ENCODE measurements around the gene ANKRD18A. TPM values are rescaled to one million over a fixed set of nuclear protein-coding genes. Genes with fewer than 3 reads are reported as not detected.

ANKRD18A gene
- total RNA-seq, 4 donors from 2014 or later: 1.8 TPM; not detected in 3

- intact Hi-C loops (cut with DNase I; ENCODE audit: low total_unique reads): no loop called here
- Histone ChIP-seq H3K27me3 (no peaks in the 10 kb centered on the region), H3K36me3 (no peaks in the 10 kb centered on the region), H3K4me3 (no peak overlapping the region), H3K27ac (no peak overlapping the region), H3K4me1 (no peaks in the 10 kb centered on the region), H3K9me3 (peaks cover 0 to 4% of the 10 kb centered on the region in 2 donors)
- no peak for DNase-seq
- TF ChIP-seq POLR2A (IDR thresholded peaks at IDR 0.05) (no peak), CTCF (IDR thresholded peaks at IDR 0.05) (no peak)
Observed at GRCh38 chr9:38629511-38629910, 9.1 kb upstream of the ANKRD18A start.

GRCh38 chr9:38626006-38626405, 5.6 kb upstream of the ANKRD18A start:
- H3K27me3 ChIP-seq: peaks cover 0 to 25% of the 10 kb centered on the region in 2 donors
- TF ChIP-seq POLR2A (IDR thresholded peaks at IDR 0.05) (no peak), CTCF (IDR thresholded peaks at IDR 0.05) (no peak)
- H3K9me3 ChIP-seq: peaks cover 0 to 4% of the 10 kb centered on the region in 2 donors
- H3K4me1 ChIP-seq: peaks cover 0 to 12% of the 10 kb centered on the region in 2 donors
- no peaks in the 10 kb centered on the region for H3K36me3 ChIP-seq
- intact Hi-C loops (cut with DNase I; ENCODE audit: low total_unique reads): no loop called here
- H3K27ac ChIP-seq: no peak overlapping the region
- no peak overlapping the region for H3K4me3 ChIP-seq
- no peak for DNase-seq

- Histone ChIP-seq H3K4me1 (peaks cover 0 to 25% of the 10 kb centered on the region in 2 donors), H3K27me3 (peaks cover 0 to 52% of the 10 kb centered on the region in 2 donors), H3K4me3 (no peak overlapping the region), H3K36me3 (no peaks in the 10 kb centered on the region), H3K27ac (no peak overlapping the region), H3K9me3 (peaks cover 0 to 4% of the 10 kb centered on the region in 2 donors)
- intact Hi-C loops (cut with DNase I; ENCODE audit: low total_unique reads): no loop called here
- TF ChIP-seq POLR2A (IDR thresholded peaks at IDR 0.05) (no peak), CTCF (IDR thresholded peaks at IDR 0.05) (no peak)
- DNase-seq: no peak
Observed at GRCh38 chr9:38622951-38623350, 2.6 kb upstream of the ANKRD18A start.

GRCh38 chr9:38622288-38622674, 1.9 kb upstream of the ANKRD18A start:
- Histone ChIP-seq H3K36me3 (no peaks in the 10 kb centered on the region), H3K27ac (no peak overlapping the region), H3K27me3 (peaks cover 0 to 52% of the 10 kb centered on the region in 2 donors), H3K9me3 (peaks cover 0 to 4% of the 10 kb centered on the region in 2 donors), H3K4me1 (peaks cover 0 to 25% of the 10 kb centered on the region in 2 donors), H3K4me3 (no peak overlapping the region)
- TF ChIP-seq CTCF (IDR thresholded peaks at IDR 0.05) (no peak), POLR2A (IDR thresholded peaks at IDR 0.05) (no peak)
- intact Hi-C loops (cut with DNase I; ENCODE audit: low total_unique reads): no loop called here
- no peak for DNase-seq

- Histone ChIP-seq H3K9me3 (peaks cover 0 to 4% of the 10 kb centered on the region in 2 donors), H3K27me3 (peaks cover 0 to 52% of the 10 kb centered on the region in 2 donors), H3K27ac (no peak overlapping the region), H3K4me3 (no peak overlapping the region), H3K36me3 (no peaks in the 10 kb centered on the region), H3K4me1 (peaks cover 0 to 25% of the 10 kb centered on the region in 2 donors)
- TF ChIP-seq CTCF (IDR thresholded peaks at IDR 0.05) (no peak), POLR2A (IDR thresholded peaks at IDR 0.05) (no peak)
- intact Hi-C loops (cut with DNase I; ENCODE audit: low total_unique reads): no loop called here
- no peak for DNase-seq
Observed at GRCh38 chr9:38621434-38622287, 1.3 kb upstream of the ANKRD18A start.
